HG02763 (cell line): ENCODE results near the gene PLOD2.

Experiments used
- ATAC-seq: cut with Tn5 transposase; IDR thresholded peaks from one replicate; pipeline ENCODE4 v1.9.1; 2021; ENCODE audit warnings: mild to moderate bottlenecking, moderate library complexity; ENCODE audit not compliant: unreplicated experiment

The PLOD2 gene

DNA sequence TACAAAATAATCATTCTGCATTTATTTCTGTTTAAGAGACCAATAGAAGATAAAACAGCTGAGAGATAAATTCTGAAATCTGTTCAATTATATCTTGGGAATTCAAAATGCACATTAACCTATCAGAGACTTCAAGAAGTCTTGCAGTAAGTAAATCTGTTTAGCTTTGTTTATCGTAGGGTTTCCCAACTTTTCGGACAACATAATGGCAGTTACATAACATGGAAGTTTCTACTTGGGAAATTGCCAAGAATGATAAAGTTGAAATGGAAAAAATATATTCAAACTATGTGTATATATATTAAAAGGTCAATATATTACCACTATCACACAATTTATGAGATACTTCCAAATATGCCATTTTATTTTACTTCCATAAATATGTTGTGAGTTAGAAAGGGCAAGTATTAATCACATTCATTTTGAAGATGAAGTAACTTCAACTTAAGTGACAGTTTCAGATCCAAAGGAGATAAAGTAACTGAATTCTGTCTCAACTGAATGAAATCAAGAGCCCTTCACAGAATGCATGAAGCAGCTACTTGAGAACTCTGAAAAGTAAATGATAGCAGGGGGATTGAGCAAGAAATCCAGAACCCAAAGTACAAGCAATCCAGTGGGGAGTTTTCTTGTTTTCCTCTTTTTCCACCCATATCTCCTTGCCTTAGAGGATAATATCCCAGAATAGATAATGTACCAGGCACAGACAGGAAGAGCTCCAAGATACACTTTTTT, 108.8 kb downstream of the PLOD2 start:
- ATAC-seq: no peak

GRCh38 chr3:146050691-146051090, 110.3 kb downstream of the PLOD2 start:
- no peak for ATAC-seq

- ATAC-seq: no peak
These were observed 113.5 kb downstream of the PLOD2 start for GRCh38 chr3:146047485-146047884.

DNA sequence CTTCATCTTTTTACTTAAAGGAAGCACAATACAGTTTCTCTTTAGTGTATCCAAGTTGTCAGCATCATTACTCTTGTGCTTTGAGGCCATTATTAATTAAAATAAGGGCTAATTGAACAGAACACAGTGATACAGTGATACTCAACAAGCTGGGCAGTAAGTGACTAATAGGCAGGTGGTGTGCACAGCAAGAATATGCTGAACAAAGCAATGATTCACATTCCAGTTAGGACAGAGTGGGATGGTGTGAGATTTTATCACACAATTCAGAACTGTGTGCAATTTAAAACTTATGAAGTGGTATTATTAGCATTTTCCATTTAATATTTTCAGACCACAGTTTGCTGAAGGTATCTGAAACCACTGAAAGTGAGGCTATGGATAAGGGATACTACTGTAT, 116.9 kb downstream of the PLOD2 start:
- no peak for ATAC-seq

- ATAC-seq: no peak
These were observed 120.4 kb downstream of the PLOD2 start for GRCh38 chr3:146040630-146041029.

DNA sequence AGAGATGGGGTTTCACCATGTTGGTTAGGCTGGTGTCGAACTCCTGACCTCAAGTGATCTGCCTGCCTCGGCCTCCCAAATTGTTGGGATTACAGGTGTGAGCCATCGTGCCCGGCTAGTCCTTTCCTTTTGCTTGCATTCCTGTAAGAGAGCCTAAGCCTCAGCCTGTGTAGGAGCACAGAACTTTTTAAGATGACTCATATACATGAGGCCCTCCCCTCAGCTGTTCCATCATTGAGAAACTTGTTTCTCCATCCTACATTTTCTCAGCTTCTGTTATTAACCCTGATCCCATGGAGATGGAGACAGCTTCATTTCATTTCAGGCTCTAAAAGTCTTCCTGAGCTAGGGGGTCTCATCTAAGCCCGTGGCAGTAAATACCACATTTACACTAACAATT, 123.3 kb downstream of the PLOD2 start:
- no peak for ATAC-seq

- no peak for ATAC-seq
These were observed 124.7 kb downstream of the PLOD2 start for GRCh38 chr3:146036281-146036680.

DNA sequence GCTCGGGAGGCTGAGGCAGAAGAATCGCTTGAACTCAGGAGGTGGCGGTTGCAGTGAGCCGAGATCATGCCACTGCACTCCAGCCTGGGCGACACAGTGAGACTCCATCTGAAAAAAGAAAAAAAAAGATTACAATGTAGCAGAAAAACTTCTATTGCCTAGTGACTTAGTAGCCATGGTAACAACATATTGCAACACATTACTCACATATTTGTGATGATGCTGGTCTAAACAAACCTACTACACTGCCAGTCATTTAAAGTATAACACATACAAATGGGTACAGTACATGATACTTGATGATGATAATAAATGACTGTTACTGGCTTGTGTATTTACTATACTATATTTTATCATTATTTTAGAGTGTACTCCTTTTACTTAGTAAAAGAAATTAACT, 125.6 kb downstream of the PLOD2 start:
- ATAC-seq: no peak

- ATAC-seq: no peak
These were observed 127.0 kb downstream of the PLOD2 start for GRCh38 chr3:146033950-146034349.

DNA sequence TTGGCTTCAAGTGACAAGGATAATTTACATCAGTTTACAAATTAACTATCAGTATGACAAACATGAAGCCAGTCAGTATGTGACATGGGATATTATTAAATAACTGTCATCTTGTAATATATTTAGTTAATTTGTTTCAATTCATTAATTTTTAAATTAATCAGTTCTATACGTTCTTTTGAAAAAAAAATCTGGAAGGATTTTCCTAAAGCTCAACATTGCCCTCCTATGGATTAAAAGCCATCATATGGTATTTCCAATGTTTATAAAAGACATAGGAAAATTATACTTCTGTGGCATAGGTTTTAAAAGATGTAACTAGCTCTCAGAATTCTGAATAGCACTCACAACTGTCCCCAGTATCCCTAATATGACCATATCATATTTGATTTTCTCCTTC, 134.4 kb downstream of the PLOD2 start:
- ATAC-seq: no peak

GRCh38 chr3:146024260-146024659, 136.7 kb downstream of the PLOD2 start:
- ATAC-seq: no peak

GRCh38 chr3:146020969-146021368, 140.0 kb downstream of the PLOD2 start:
- no peak for ATAC-seq

- ATAC-seq: no peak
These were observed 141.5 kb downstream of the PLOD2 start for GRCh38 chr3:146019508-146019907.
